HS-27A (cell line): ENCODE data around the gene DLGAP3.
"Not testable (repeated sequence)": the region's sequence is repeated elsewhere in the genome, so short reads cannot be mapped to it uniquely, and the experiment has no call there.

Experiments used
- DNase-seq: peaks from one replicate; pipeline ENCODE4 v3.0.0-alpha.2; 2012; ENCODE audit warnings: low read depth, missing footprints

Gene DLGAP3

GRCh38 chr1:34833711-34834110 lies 95.7 kb downstream of the DLGAP3 start:
- no peak for DNase-seq

DNA sequence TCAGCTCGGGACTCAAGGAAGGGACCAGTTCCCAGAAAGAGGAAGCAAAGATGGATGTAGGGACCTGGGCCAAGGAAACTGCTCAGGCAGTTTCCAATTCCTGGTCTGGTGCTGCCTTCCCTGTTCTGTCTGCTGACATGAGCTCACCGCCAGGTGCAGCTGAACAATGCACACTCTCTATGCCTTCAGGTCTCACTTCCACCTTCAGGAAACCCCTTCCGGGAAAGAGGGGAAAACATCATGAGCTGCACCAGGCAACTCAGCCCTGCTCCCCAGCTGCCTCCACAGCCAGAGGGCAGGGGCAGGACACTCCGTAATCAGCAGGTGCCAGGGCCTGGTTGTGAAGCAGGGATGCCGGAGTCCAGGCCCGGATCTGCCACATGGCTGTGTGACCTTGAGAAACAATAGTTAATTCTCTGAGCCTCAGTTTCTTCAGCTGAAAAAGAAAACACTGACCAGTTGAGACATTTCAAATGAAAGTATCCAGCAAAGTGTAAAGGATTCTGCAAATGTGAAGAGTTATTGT lies 97.7 kb downstream of the DLGAP3 start:
- DNase-seq = no peak

DNA sequence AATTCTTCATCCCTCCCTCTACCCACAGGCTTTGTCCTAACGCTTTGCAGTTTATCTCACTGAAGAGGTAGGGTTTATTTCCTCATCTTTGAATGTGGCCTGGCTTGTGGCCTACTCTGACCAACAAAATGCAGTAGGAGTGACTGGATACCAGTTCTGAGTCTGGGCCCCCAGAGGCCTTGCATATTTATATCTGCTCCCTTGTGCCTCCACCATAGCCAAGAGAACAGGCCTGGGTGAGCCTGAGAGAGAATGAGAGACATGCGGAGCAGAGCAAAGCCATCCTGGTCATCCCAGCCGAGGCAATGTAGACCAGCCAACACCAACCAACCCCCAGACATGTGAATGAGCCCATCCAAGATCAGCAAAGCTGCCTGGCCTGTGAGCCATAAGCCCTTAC lies 100.2 kb downstream of the DLGAP3 start:
- DNase-seq = no peak

DNA sequence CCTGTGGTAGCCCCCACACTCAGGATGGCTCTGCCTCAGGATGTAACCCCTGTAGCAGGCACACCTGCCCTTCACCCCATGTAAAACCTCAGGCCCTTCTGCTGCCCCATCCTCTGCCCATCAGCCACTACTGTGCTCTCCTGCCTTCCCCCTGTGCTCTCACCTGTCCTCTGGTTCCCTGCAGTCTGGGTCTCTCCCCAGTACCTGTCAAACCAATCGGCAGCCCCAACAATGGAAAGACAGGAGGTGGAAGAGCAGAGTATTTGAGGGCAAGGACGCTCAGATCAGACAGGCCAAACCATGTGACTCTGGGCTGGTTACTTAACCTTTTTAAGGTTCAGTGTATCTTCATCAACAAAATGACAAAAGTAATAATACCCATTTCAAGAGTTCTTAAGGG lies 100.8 kb downstream of the DLGAP3 start:
- no peak for DNase-seq

DNA sequence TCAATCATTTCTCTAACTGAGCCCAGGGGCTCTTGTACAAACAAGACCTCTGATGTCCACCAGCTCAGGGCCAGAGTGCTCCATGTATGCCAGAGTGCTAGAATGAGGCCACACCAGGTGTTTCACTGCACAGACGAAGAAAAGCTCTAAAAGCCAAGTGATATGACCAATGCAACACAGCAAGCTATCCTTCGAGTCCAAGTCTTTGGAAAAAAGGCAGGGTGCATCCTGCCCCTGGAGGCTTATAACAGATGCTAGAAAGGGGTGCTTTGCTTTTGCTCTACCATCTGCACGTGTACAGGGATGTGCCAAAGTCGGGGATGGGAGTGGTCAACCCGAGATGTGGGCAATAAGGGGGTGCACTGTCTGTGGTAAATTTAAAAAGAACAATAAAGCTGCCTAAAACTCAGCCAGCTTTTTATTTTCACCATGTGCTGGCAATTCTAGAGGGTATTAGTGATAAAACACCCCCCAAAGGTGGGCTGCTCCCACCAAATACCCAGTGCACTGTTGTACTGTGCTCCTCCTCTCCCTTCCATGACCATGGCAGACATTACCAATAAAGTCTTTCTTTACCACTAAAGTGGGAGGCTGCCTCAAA lies 102.0 kb downstream of the DLGAP3 start:
- no peak for DNase-seq

GRCh38 chr1:34825455-34826091 lies 103.9 kb downstream of the DLGAP3 start:
- DNase-seq = no peak

GRCh38 chr1:34824817-34825454 lies 104.5 kb downstream of the DLGAP3 start:
- no peak for DNase-seq

GRCh38 chr1:34822202-34822601 lies 107.2 kb downstream of the DLGAP3 start:
- no peak for DNase-seq

DNA sequence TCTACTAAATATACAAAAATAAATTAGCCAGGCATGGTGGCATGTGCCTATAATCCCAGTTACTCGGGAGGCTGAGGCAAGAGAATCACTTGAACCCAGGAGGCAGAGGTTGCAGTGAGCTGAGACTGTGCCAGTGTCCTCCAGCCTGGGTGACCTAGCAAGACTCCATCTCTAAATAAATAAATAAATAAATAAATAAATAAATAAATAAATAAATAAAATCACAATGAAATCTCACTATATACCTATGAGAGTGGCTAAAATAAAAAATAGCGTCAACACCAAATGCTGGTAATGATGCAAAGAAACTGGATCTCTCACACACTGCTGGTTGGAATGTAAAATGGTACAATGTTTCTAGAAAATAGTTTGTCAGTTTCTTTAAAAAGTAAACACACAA lies 110.6 kb downstream of the DLGAP3 start:
- DNase-seq = not testable (repeated sequence)

DNA sequence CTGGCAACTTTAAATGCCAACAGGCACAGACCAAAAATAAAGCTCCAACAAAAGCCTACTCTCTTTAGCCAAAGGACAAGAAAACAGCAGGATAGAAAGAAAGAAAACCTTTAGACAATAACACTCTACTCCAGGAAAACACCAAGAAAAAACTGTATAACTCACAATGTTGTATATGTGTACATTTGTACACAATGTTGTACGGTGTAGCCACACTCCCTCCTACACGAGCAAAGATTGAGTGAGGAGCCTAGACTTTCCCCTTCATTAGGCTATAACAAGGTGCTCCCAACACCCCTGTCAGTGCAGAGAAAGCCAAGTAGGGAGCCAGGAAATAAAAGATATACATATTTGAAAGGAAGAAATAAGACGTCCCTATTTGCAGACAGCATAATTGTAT lies 112.7 kb downstream of the DLGAP3 start:
- no peak for DNase-seq

GRCh38 chr1:34816332-34816731 lies 113.1 kb downstream of the DLGAP3 start:
- DNase-seq = no peak
